GM19324 (cell line): ENCODE results near the gene VPS33B.

Experiments
- ATAC-seq: cut with Tn5 transposase; IDR thresholded peaks from one replicate; pipeline ENCODE4 v1.9.1; 2021; ENCODE audit warnings: mild to moderate bottlenecking, moderate library complexity; ENCODE audit not compliant: unreplicated experiment, low FRiP score

Gene VPS33B

DNA sequence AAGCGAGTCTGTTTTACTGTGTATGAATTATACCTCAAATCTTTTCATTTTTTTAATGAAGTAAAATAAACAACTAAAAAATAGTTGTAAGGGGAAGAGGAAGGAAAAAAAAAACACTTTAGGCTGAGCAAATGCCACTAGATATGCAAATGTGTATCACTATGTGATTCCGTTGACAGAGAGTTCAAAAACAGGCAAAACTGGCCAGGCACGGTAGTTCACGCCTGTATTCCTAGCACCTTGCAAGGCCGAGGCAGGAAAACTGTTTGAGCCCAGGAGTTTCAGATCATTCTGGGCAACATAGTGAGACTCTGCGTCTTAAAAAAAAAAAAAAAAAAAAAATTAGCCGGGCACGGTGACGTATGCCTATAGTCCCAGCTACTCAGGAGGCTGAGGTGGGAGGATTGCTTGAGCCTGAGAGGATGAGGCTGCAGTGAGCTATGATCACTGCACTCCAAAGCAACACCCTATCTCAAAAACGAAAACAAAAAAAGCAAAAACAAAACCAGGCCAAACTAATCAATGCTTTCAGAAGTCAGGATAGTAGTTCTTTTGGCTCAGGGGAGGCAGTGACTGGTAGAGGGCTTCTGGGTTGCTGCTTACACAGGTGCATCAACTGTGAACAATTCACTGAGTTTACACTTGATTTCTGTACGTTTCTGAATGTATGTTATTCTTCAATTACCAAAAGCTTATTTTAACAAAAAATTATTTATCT is 35.4 kb downstream of the VPS33B start:
- ATAC-seq: peak; percentile 53

DNA sequence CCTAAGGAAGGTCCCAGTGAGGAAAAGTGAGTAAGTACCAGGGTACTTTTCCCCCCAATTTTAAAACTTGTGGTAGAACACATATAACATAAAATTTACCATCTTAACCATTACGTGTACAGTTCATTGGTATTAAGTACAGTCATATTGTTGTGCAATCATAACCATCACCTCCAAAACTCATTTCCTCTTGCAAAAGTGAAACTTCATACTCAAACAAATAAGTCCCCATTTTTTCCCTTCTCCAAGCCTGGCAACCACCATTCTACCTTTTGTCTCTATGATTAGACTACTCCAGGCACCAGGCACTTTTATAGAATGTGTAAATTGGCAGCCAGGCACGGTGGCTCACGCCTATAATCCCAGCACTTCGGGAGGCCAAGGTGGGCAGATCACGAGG is 40.3 kb downstream of the VPS33B start:
- no peak for ATAC-seq

- no peak for ATAC-seq
Observed at GRCh38 chr15:90981681-90982080, 40.7 kb downstream of the VPS33B start.

DNA sequence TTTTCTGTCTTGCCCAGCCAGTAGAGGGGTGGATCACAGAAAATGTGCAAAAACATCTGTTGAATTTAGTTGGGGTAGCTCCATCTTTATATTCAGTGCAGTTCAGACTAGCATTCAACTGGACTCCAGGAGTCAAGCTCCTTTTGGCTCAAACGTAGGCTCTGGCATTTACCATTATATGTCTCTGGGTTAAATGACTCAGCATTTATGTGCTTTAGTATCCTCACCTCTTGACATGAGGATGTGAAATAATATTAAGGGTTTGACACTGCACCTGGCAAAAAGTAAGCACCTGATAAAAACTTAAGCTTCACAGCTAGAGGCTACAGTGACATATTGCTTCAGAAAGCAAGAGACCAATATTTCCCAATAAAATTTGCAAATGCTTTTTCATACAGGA is 42.8 kb downstream of the VPS33B start:
- ATAC-seq: no peak

DNA sequence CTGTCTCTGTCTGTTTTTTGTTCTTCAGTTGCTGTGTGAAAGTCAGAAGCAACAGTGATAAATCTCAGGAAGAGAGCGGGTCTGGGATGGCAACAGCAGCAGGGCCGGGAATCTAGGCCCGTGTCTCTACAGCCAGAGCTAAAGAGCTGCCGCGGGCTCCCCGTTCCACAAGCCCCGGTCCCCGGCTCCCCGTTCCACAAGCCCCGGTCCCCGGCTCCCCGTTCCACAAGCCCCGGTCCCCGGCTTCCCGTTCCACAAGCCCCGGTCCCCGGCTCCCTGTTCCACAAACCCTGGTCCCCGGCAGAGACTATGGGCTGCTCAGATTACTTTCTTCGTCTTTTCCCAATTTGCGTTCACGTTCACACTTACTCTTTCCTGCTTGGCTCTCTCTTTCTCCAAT is 48.2 kb downstream of the VPS33B start:
- no peak for ATAC-seq

DNA sequence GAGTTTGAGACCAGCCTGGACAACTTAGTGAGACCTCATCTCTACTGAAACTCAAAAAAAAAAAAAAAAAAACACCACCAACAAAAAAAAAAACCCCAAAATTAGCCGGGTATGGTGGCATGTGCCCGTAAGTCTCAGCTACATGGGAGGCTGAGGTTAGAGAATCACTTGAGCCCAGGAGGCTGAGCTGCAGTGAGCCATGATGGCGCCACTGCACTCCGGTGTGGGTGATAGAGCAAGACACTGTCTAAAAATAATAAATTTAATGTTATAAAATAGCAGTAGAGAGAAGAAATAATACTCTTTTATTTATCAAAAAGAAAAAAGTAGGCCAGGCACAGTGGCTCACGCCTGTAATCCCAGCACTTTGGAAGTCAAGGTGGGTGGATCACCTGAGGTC is 50.3 kb downstream of the VPS33B start:
- ATAC-seq: no peak

GRCh38 chr15:90970274-90970673 is 52.1 kb downstream of the VPS33B start:
- ATAC-seq: no peak

DNA sequence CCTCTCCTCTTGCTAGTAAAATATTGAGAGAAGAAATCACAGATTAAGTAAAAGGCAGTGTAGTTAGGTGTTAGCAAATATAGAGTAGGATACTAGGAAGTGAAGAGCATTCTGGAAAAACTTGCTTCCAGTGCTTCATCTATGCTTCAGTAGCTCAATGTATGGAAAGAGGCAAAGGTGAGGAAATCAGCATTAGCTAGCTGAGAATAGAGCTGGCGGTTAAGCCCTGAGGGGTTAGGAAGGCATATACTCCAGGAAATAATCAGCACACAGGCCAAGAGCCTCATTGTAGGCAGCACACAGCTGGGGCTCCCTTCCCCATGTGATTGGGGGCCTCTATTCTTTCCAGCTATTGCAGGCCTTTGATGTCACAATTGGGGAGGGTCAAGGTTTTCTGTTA is 54.0 kb downstream of the VPS33B start:
- no peak for ATAC-seq

- ATAC-seq: no peak
Observed at GRCh38 chr15:90967206-90967605, 55.2 kb downstream of the VPS33B start.

DNA sequence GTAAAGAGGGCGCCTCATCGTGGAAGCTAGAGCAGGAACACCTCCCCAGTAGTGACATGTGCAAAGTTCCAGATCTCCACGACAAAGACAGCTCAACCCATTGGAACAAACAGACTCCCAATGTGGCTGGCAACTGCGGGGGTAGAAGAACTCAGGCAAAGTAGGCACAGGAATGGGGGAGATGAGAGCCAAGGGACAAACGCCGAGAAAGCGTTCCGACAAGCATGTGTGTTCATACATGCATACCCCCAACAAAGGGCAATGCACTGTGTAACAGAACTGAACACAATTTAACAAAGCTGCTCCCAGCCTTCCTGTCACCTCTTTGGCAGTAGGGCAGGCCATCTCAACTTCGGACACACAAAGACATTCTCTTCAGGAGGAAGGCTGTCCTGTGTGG is 56.1 kb downstream of the VPS33B start:
- ATAC-seq: no peak

DNA sequence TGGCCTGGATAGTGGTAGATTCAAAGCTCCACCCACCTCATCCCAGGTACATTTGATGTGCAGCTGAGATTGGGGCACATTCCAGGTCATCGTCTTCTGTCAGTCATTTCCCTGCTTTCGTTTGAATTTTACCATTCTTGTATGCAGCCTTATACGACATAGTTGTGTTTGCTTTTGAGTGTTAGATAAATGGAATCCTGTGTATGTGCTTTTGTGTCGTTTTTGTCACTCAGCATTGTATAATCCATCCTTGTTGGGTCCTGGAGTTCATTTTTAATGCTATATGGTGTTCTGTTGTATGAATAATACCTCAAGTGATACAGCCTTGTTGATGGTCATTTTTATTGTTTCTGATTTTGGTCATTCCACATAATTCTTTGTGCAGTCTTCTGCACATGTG is 60.4 kb downstream of the VPS33B start:
- no peak for ATAC-seq

DNA sequence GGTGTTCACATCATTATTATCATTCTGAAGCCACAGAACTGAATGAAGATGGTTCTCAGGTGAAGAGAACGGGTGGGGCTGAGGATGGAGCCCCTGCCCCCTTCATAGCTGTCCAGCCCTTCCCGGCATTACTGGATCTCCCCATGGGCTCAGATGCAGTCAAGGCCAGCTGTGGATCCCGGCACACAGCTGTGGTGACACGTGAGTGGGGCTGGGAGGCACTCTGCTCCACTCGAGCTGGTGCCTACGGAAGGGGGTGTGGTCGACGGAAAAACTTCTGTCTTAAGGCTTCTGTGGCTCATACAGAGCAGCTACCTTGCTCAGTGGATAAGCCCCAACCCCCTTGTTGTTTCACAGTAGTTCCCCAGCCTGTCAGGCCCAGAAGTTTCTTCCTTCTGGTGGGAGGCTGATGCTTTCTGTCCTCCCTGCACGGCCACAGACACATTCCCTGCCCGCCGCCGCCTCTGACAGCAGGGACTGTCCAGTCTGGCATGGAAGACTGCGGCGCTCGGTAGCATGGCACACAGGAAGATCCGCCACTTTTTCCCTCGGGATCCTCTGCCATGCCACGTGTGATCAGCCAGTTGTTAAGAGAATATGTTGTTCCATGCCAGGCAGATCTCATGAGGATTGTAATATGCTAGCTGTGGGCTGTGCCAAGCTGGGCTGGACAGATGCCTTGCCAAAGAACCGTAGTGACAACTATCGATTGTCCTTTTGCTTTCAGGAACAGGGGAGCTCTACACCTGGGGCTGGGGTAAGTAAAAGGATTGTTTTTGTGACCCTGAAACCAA is 61.9 kb downstream of the VPS33B start:
- ATAC-seq: no peak

- ATAC-seq: no peak
Observed at GRCh38 chr15:90959894-90960293, 62.5 kb downstream of the VPS33B start.

DNA sequence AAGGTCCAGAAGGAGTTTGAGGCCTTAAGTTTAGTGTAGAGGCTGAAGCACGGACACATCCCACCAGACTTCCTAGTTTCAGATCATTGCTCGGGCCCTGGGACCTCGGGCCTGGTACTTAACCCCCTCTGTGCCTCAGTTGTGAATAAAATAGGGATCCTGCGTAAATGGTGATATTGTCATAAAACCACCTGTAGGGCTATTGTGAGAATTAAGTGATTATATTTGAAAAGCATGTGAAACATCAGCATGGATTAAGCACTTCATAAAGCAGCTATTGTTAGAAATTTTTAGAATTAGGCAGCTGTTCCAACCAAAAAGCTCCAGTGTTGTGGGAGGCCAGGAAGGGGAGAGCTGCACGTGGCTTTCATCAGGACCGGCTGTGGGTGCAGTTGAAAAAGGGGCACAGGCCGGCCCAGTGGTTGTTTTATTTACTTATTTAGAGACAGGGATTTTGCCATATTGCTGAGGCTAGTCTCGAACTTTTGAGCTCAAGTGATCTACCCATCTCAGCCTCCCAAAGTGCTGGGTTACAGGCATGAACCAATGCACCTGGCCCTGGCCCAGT is 63.3 kb downstream of the VPS33B start:
- ATAC-seq: no peak

DNA sequence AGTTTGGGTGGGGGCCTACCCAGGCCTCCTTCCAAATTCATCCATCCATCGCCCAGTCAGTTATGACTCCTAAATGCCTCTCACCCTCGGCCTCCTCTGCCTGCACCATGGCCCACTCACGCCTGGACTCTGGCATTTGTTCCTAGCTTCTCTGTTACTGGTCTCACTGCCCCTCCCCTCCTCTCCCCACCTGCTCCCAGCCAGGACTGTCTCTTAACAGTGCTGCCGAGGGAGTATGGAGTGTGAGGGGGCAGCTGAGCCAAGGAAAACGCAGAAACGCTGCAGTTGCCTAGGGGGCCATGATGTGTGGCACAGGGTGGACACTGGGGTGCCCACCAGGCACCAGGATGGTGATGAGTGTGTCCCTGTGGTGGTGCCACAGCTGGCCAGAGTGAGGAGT is 64.6 kb downstream of the VPS33B start:
- no peak for ATAC-seq

DNA sequence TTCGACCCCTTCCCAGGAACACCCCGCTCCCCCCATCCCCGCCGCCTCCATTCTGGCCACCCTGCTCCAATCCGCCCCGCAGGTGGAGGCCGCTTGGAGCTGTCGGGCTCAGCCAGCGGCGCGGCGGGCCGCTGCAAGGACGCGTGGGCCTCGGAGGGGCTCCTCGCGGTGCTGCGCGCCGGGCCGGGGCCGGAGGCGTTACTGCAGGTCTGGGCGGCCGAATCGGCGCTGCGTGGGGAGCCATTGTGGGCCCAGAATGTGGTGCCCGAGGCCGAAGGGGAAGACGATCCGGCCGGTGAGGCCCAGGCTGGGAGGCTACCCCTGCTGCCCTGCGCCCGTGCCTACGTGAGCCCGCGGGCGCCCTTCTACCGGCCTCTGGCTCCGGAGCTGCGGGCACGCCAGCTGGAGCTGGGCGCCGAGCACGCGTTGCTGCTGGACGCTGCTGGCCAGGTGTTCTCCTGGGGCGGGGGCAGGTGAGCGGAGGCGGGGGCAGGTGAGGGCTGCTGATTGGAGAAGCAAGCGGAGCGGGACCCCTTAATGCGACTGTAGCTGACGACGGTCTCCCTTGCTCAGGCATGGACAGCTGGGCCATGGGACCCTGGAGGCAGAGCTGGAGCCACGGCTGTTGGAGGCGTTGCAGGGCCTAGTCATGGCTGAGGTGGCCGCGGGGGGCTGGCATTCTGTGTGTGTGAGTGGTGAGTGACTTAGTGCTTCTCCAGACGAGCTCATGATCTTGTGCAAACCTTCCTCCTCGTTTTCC is 65.2 kb downstream of the VPS33B start:
- no peak for ATAC-seq

GRCh38 chr15:90956274-90957030 is 65.9 kb downstream of the VPS33B start:
- no peak for ATAC-seq

- no peak for ATAC-seq
Observed at GRCh38 chr15:90955624-90956273, 66.6 kb downstream of the VPS33B start.

DNA sequence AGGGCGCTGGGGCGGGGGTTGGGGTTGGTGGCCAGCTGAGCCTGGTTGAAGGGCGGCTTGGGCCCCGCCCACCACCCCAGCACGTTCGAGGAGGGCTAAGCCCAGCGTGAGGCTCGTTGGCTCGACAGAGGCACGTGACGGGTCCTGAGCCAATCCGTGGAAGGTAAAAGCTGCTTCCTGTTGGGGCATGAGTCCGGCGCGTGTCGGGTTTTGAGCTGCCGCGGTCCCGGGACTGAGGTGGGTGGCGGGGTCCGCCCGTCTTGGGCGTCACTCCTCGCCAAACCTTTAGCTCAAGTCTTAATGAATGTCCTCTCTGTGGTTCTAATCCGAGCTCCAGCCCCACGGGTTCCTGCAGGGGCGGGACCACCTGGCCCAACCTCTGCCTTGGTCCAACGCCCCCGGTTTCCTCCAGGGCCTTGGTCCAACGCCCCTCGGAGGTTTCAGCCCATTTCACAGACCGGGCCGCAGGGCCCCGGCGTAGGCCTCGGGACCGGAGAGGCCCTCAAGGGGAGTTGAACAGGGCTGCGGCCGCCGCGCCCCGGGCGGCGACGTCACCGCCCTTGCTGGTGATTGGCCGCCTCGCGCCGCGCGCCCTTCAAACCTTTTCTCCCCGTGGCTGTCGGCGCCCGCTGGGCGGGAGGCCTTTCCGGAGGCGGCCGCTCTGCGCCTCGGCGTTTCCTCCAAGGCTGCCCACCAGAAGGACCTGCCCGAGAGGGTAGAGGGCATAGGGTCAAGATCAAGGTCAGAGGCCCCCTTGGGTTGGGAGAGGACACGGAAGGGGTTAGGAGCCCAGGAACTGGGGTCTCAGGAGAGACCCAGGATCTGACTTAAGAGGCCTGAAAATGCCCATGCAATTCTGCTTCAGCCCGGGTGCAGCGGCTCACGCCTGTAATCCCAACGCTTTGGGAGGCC is 67.4 kb downstream of the VPS33B start, which contains the start of gene RCCD1:
TSS of gene RCCD1 (plus strand) at position 173 of the 912 bp plus-strand sequence. CDS start 1,851 bp downstream, outside the sequence.
- peak; percentile 93 for ATAC-seq
